NT2/D1 (cell line): ENCODE measurements around the gene STAT6.
A peak's percentile ranks its signal among the peaks of the same experiment; 100 is the strongest.

Source experiments
- DNase-seq: peaks from one replicate; pipeline ENCODE4 v3.0.0-alpha.2; 2011; ENCODE audit warnings: low read depth, low spot score
- H3K27me3 ChIP-seq: 2 replicates; pipeline ENCODE4 v1.6.0; 2011; ENCODE audit warnings: mild to moderate bottlenecking; ENCODE audit not compliant: insufficient read length, insufficient read depth
- H3K36me3 ChIP-seq: 2 replicates; pipeline ENCODE4 v1.6.1; 2011; ENCODE audit warnings: mild to moderate bottlenecking, low read length, mixed read lengths; ENCODE audit not compliant: insufficient read depth, insufficient read length
- H3K4me1 ChIP-seq: 2 replicates; pipeline ENCODE4 v1.5.1; 2011; ENCODE audit not compliant: insufficient read depth, insufficient read length
- H3K4me3 ChIP-seq: 2 replicates; pipeline ENCODE4 v1.5.1; 2011; ENCODE audit warnings: low read depth; ENCODE audit not compliant: insufficient read length
- H3K9ac ChIP-seq: 2 replicates; pipeline ENCODE4 v1.6.0; 2011; ENCODE audit warnings: low read depth; ENCODE audit not compliant: insufficient read length
- H3K9me3 ChIP-seq: 2 replicates; pipeline ENCODE4 v1.5.1; 2011; ENCODE audit warnings: mild to moderate bottlenecking, low read length; ENCODE audit not compliant: insufficient read depth
- SUZ12 ChIP-seq: IDR thresholded peaks from 2 replicates; pipeline ENCODE4 v1.6.1; 2011; ENCODE audit not compliant: insufficient read length, insufficient read depth; ENCODE audit errors: extremely low read depth
- YY1 ChIP-seq: IDR thresholded peaks from 2 replicates; pipeline ENCODE4 v1.6.1; 2011; ENCODE audit not compliant: insufficient read length, insufficient read depth
- ZNF274 ChIP-seq: IDR thresholded peaks from 2 replicates; pipeline ENCODE4 v1.6.1; 2011; ENCODE audit warnings: mild to moderate bottlenecking, low read depth, low read length

Gene STAT6

DNA sequence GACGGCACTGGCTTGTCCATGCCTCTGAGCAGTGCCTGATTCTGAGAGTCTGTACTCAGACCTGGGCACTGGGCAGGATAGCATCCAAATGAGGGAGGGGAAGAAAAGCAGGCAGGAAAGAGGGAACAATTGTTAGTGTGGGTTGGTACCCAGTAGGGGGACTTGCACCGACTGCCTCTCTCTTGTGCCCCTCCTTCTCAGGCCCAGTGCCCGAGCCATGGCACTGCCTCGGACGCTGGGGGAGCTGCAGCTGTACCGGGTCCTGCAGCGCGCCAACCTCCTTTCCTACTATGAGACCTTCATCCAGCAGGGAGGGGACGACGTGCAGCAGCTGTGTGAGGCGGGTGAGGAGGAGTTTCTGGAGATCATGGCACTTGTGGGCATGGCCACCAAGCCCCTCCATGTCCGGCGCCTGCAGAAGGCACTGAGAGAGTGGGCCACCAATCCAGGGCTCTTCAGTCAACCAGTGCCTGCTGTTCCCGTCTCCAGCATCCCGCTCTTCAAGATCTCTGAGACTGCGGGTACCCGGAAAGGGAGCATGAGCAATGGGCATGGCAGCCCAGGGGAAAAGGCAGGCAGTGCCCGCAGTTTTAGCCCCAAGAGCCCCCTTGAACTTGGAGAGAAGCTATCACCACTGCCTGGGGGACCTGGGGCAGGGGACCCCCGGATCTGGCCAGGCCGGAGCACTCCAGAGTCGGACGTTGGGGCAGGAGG is 20.1 kb downstream of the STAT6 start:
- H3K9me3 ChIP-seq: no peaks in the 10 kb centered on the region
- TF ChIP-seq ZNF274 (no peak), SUZ12 (no peak), YY1 (no peak)
- no peaks in the 10 kb centered on the region for H3K27me3 ChIP-seq
- peak overlapping the region; percentile 98 for H3K9ac ChIP-seq
- no peak overlapping the region for H3K4me3 ChIP-seq
- DNase-seq: no peak
- H3K36me3 ChIP-seq: peaks cover 54% of the 10 kb centered on the region
- peaks cover 34% of the 10 kb centered on the region for H3K4me1 ChIP-seq

DNA sequence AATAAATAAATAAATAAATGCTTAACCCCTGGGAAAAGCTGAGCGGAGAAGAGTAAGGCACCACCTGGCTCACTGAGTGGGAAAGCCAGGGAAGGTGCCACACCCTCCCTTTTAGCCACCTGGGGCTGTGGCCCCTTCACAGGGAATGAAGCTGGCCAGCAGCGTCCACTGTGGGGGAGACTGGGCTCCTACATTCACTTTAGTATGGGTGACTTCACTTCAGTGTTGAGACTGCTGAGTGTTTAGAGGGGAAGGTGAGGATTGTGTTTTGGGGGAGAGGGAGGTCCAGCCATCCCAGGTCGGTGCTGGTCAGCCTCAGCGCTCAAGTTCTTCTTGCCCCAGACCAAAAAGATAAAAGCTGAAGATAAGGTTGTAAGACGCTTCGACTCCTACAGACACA is 20.7 kb downstream of the STAT6 start:
- Histone ChIP-seq H3K36me3 (peaks cover 48% of the 10 kb centered on the region), H3K27me3 (no peaks in the 10 kb centered on the region), H3K4me1 (peaks cover 29% of the 10 kb centered on the region), H3K4me3 (peak overlapping the region; percentile 39), H3K9me3 (no peaks in the 10 kb centered on the region), H3K9ac (peak overlapping the region; percentile 98)
- TF ChIP-seq YY1 (no peak), ZNF274 (no peak), SUZ12 (no peak)
- no peak for DNase-seq

DNA sequence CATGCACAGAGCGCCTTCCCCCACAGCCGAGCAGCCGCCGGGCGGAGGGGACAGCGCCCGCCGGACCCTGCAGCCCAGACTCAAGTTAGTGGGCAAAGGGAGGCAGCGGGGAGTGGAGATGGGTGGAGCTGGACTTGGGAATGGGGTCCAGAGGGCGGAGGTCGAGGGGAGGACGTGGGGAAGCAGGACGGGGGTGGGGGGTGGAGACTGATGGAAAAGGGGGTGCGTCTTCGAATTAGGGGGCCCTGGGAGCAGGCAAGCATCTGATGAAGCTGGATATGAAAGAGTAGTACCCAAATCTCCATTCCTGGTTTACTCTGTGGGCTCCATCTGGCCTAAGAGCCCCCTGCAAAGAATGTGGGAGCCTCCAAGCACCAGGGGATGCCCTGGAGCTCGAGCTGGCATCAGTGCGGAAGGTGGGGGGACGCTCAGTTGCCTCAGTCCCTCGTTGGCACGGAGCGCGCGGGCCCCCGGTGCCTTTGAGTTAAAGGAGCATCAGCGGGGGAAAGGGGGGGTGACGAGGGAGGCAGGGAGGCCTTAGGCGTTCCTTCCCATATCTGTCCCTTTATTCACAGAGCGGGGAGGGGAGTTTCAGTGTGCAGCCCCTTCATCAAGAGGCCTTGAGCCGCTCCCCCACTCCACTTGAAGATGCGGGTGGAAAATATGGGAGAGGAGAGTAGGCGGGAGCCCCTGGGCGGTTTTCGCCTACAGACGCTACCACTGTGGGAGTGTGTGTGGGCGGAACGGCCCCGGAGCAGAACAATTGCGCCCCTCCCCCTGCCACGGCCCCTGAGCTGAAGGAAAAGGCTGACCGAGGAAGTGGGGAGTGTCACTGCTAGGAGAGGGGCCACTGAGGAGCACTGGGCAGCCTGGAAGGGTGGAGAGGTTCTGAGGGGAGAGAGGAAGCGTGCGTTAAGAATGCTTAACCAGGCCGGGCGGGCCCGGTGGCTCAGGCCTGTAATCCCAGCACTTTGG is 21.6 kb downstream of the STAT6 start:
- Histone ChIP-seq H3K36me3 (peaks cover 39% of the 10 kb centered on the region), H3K9ac (peak overlapping the region; percentile 98)

DNA sequence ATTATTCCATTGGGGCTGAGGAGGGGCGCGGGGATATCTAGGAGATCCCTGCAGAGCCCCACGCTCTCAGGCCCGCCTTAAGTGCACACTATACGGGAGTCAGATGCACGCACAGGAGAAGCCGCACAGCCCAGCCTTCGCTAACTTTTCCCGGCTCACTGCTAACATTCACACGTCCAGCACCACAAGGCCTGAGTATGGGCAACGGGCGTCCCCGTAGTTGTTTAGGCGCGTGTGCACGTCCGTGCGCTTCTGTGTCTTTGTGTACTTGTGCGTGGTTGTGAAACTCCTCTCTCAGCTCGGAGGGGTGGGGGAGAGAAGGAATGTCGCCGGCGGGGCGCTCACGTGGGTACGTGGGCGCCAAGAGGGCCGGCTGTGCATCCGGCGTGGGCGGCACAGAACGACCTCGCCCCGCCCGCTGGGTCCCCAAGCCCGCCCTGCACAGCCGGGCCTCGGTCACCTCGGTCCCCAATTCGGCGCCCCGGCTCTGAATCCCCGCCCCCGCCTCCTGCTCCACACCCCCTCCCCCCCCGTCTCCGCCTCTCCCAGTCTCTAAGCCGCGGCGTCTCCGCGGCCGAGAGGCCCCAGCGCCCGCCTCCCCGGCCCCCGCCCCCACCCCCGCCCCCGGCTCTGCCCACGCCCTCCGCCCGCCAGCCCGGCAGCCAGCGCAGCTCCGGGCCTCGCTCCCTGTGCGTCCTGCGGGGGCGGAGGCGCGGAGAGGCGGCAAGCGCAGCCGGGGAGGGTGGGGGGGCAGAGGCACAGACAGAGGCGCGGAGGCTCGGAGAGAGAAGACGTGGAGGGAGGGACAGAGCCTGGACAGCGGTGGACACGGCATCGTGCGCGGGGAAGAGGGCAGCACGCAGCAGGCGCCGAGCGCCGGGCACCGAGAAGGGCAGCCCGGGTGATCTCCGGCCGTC is 22.6 kb downstream of the STAT6 start, which contains the start of gene NAB2:
Gene NAB2, plus strand, starts transcription at position 761 of the 917 bp plus-strand sequence. CDS start 158 bp downstream, outside the sequence.
- DNase-seq: peak; percentile 74
- TF ChIP-seq ZNF274 (no peak), YY1 (no peak), SUZ12 (no peak)
- no peaks in the 10 kb centered on the region for H3K9me3 ChIP-seq
- peak within 1 kb of the TSS; percentile 93 for H3K4me3 ChIP-seq
- H3K9ac ChIP-seq: peak within 1 kb of the TSS; percentile 99
- peaks cover 17% of the 10 kb centered on the region for H3K4me1 ChIP-seq
- no peaks in the 10 kb centered on the region for H3K27me3 ChIP-seq
- peaks cover 33% of the 10 kb centered on the region for H3K36me3 ChIP-seq

More for the DNA sequence above, 21.6 kb downstream of the STAT6 start:
- Histone ChIP-seq H3K4me1 (peaks cover 23% of the 10 kb centered on the region), H3K4me3 (peak overlapping the region; percentile 93), H3K9me3 (no peaks in the 10 kb centered on the region), H3K27me3 (no peaks in the 10 kb centered on the region)
- no peak for DNase-seq
- TF ChIP-seq SUZ12 (no peak), YY1 (no peak)

DNA sequence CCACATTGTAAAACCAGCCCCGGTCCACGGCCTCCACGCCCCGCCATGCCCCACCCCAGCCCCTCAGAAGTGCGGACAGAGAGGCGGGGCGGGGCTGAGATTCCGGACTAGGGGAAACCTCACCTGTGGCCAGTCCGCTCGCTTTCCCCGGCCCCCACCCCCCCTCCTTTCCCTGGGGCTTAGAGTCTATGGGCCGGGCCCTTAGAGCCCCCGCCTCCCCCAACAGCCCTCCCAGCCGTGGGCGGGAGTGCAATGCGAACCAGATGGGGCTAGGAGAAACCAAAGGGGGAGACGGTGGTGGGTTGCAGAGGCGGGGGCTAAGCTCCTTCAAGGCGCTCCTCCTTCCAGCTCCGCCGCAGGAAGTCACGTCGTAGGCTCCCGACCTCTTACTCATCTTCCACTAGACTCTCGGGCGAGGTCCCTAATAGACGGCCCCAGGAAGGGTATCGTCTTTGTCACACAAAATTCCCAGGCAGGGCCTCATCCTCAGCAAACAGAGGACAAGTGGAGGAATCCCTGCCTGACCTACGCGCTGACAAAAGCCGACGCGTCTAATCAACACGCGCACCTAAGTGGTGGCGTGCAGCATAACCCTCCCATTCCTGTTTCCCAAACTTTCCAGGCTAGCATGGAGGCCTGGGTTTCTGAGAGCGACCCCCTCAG is 23.3 kb downstream of the STAT6 start:
- Histone ChIP-seq H3K36me3 (peaks cover 25% of the 10 kb centered on the region), H3K4me1 (peaks cover 12% of the 10 kb centered on the region), H3K4me3 (peak overlapping the region; percentile 71), H3K9ac (peak overlapping the region; percentile 99), H3K9me3 (no peaks in the 10 kb centered on the region), H3K27me3 (no peaks in the 10 kb centered on the region)
- TF ChIP-seq SUZ12 (no peak), ZNF274 (no peak)
- no peak for DNase-seq

DNA sequence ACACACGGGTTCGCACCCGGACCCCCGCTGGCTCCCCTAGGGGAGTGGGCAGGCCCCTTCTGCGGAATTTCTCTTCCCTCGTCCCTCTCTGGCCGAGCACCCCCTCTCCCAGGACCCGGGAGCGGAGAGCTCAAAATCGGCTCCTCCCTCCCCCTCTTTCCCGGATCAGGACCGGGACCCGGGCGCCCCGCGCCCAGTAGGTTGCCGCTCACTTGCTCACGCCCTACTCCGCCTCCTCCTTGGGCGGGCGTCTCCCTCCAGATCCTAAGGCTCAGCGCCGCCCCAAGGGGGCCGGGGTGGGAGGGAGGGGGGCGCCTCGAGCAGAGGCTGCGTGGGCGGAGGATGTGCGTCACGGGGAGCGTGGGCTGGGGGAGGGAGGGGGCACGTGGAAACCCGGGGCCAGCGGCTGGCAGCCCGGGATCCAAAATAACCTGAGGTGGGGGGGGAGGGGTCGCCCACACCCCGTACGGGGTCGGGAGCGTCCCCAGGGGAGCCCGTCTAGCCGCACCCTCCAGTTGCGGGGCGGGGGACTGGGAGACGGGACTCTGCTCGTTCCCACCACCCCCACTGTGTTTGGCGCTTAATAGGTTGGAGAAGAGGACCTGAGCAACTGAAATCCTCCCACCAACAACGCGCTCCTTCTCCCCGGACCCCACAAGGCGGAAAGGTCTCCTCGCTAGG is 24.0 kb downstream of the STAT6 start:
- no peak for TF ChIP-seq ZNF274
- TF ChIP-seq YY1: no peak
- no peak for TF ChIP-seq SUZ12
- Histone ChIP-seq H3K36me3 (peaks cover 18% of the 10 kb centered on the region), H3K27me3 (no peaks in the 10 kb centered on the region), H3K4me3 (peak overlapping the region; percentile 72), H3K9me3 (no peaks in the 10 kb centered on the region), H3K4me1 (peaks cover 10% of the 10 kb centered on the region), H3K9ac (peak overlapping the region; percentile 89)
- DNase-seq: no peak
